Neural crest cell (in vitro differentiated cells): ENCODE measurements around the gene ESYT3. TPM values are rescaled to one million over a fixed set of nuclear protein-coding genes. Genes with fewer than 3 reads are reported as not detected.

Experiments
- DNase-seq: peaks from one replicate; pipeline ENCODE4 v3.0.0; 2021; ENCODE audit warnings: low read depth, mixed read lengths, low spot score
- H3K27ac Mint-ChIP-seq: one replicate; pipeline ENCODE4 v1.8.0; 2021; ENCODE audit warnings: mild to moderate bottlenecking, mixed read lengths; ENCODE audit not compliant: unreplicated experiment
- H3K27me3 Mint-ChIP-seq: 2 replicates; pipeline ENCODE4 v1.8.0; 2021; ENCODE audit warnings: low read depth, mild to moderate bottlenecking, mixed read lengths
- H3K36me3 Mint-ChIP-seq: 2 replicates; pipeline ENCODE4 v1.8.0; 2021; ENCODE audit warnings: low read depth, mild to moderate bottlenecking, mixed read lengths
- H3K4me1 Mint-ChIP-seq: 2 replicates; pipeline ENCODE4 v1.8.0; 2021; ENCODE audit warnings: mixed read lengths
- H3K4me3 Mint-ChIP-seq: one replicate; pipeline ENCODE4 v1.8.0; 2021; ENCODE audit warnings: mild to moderate bottlenecking, mixed read lengths
- H3K9me3 Mint-ChIP-seq: 2 replicates; pipeline ENCODE4 v1.8.0; 2021; ENCODE audit warnings: mixed read lengths
- total RNA-seq: library from RNA; stranded (reverse); gene quantifications from 2 replicates; pipeline ENCODE4 v1.2.1, GENCODE V29; 2021
- TF ChIP-seq, protein P1 (sequence below): fragments of 200-600 bp; sonication (generic); conservative IDR thresholded peaks from 2 replicates; pipeline ENCODE4 v1.5.0; 2021; ENCODE audit warnings: antibody characterized with exemption, mild to moderate bottlenecking

ESYT3 gene
- total RNA-seq, 1 donor from 2014 or later = 0.44 TPM

DNA sequence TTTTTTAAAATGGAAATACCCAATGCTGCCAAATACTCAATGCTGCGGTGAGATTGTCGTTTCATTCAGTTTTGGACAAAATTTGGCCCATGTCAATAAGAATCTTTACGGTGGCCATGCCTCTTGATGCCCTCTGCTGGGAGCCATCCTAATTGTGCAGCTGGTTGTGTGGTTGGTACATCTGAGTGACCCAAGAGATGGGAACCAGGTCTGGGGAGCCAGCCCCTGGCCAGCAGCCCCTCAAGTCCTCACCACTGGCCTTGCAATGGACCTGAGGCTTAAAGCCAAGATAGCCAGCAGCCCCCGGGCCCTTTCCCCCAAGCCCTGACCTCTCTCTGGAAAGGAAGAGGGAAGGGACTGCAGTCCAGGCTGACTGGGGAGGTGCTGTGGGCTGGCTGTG lies 36.4 kb upstream of the ESYT3 start:
- DNase-seq = no peak
- Mint-ChIP-seq H3K9me3 (no peaks in the 10 kb centered on the region), H3K4me1 (no peaks in the 10 kb centered on the region), H3K36me3 (peaks cover 6% of the 10 kb centered on the region), H3K27me3 (no peaks in the 10 kb centered on the region), H3K27ac (no peak overlapping the region), H3K4me3 (no peak overlapping the region)
- TF ChIP-seq, protein P1, sequence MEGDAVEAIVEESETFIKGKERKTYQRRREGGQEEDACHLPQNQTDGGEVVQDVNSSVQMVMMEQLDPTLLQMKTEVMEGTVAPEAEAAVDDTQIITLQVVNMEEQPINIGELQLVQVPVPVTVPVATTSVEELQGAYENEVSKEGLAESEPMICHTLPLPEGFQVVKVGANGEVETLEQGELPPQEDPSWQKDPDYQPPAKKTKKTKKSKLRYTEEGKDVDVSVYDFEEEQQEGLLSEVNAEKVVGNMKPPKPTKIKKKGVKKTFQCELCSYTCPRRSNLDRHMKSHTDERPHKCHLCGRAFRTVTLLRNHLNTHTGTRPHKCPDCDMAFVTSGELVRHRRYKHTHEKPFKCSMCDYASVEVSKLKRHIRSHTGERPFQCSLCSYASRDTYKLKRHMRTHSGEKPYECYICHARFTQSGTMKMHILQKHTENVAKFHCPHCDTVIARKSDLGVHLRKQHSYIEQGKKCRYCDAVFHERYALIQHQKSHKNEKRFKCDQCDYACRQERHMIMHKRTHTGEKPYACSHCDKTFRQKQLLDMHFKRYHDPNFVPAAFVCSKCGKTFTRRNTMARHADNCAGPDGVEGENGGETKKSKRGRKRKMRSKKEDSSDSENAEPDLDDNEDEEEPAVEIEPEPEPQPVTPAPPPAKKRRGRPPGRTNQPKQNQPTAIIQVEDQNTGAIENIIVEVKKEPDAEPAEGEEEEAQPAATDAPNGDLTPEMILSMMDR = no peak

DNA sequence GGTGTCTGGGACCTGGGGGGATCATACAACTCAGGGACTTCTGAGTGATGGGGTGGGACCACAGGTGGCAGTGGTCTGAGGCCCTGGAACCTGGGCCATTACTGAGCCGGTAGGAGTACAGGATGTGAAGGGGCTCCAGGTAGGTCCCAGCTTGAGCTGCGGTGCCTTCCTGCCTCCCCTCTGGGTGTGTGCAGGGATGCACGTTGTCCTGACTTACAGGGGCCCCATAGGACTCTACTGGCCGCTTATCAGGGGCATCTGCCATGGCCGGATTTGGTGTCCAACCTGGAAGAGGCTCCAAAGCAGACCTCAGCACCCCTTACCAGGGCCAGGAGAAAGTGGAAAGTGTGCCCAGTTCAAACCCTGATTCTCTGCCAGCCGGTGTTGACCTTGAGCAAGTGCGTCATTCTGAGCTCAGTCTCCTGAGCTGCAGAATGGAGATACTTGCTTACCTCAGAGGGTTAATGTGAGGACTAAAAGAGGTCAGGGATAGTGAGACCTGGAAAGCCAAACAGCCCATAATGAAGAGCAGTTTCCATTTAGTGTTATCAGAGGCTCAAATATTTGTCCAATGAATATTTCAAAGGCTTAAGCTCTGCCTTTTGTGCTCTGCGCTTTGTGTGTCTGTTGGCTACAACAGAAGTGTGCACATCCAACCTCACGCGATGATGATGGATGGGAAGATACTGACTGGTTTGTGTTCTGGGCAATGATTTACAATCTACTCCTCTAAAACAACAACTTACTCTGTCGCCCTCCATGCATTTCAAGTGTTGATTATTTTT lies 35.4 kb upstream of the ESYT3 start:
- Mint-ChIP-seq H3K4me3 (no peak overlapping the region), H3K9me3 (no peaks in the 10 kb centered on the region), H3K27ac (no peak overlapping the region), H3K27me3 (no peaks in the 10 kb centered on the region), H3K4me1 (no peaks in the 10 kb centered on the region), H3K36me3 (peaks cover 7% of the 10 kb centered on the region)
- no peak for DNase-seq
- TF ChIP-seq, protein P1 = no peak

DNA sequence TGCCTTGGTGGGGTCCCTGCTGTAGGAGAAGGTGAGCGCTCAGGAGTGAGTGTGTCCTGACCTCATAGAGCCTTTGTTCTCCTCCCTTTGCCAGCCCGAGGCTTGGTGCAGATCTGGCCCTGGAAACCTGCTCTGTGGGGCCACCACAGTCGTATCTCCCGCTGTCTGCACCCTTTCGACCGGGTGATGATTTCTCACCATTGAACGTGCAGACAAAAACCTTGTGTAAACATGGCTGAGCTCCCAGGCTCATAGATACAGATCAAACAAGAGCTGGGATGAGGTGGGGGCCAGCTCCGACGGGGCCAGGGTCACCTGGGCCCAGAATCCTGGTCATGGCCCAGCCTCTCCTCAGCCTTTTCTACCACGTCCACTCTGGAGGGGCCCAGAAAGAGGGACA lies 34.6 kb upstream of the ESYT3 start:
- Mint-ChIP-seq H3K9me3 (no peaks in the 10 kb centered on the region), H3K4me3 (no peak overlapping the region), H3K27me3 (no peaks in the 10 kb centered on the region), H3K36me3 (peaks cover 12% of the 10 kb centered on the region), H3K4me1 (no peaks in the 10 kb centered on the region), H3K27ac (no peak overlapping the region)
- TF ChIP-seq, protein P1 = no peak
- no peak for DNase-seq

DNA sequence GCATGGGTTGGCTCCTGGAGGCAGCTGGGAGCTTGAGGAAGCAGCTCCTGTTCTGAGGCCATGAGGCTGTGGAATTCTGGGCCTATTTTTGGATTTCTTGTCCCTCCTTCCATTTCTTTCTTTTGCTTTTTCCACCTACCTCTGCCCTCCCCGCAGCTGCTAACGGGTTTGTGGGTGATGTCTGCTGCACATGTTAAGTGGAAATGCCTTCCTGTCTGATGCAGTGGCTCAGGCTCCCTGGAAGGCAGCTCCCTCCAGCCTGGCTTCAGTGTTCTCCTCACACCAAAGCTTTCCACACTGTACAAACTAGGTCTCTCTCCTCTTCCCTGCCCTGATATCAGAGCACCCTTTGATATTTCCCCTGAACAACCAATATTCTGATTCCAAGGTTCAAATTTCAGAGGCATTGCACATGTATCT lies 33.8 kb upstream of the ESYT3 start:
- H3K4me3 Mint-ChIP-seq = no peak overlapping the region
- no peak overlapping the region for H3K27ac Mint-ChIP-seq
- H3K9me3 Mint-ChIP-seq = no peaks in the 10 kb centered on the region
- H3K4me1 Mint-ChIP-seq = no peaks in the 10 kb centered on the region
- DNase-seq = no peak
- H3K36me3 Mint-ChIP-seq = peaks cover 16% of the 10 kb centered on the region
- H3K27me3 Mint-ChIP-seq = no peaks in the 10 kb centered on the region
- TF ChIP-seq, protein P1 = no peak

DNA sequence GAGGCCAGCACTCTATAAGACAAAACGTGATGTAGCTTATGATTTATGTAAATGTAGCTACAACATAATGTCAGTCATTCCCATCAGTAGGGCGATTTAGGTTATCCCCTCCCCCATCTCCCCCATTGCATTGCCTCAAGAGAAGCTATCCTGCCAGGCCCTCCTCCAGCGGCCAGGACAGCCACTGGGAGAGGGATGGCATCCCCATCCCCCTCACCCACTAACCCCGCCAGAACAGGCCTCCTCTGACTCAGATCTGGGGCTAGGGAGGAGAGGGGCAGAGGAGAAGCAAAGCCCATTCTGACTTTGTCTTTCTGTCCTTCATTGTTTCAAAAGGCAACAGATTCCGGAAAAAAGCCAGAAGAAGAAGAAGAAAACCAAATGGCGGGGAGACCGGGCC lies 32.6 kb upstream of the ESYT3 start:
- no peaks in the 10 kb centered on the region for H3K4me1 Mint-ChIP-seq
- no peak overlapping the region for H3K4me3 Mint-ChIP-seq
- H3K9me3 Mint-ChIP-seq = no peaks in the 10 kb centered on the region
- TF ChIP-seq, protein P1 = no peak
- no peak for DNase-seq
- peaks cover 16% of the 10 kb centered on the region for H3K36me3 Mint-ChIP-seq
- H3K27ac Mint-ChIP-seq = no peak overlapping the region
- H3K27me3 Mint-ChIP-seq = no peaks in the 10 kb centered on the region
